ENCODE results near the gene MAP3K10.
"Not testable (repeated sequence)": the region's sequence is repeated elsewhere in the genome, so short reads cannot be mapped to it uniquely, and the experiment has no call there.

MAP3K10 gene

GRCh38 chr19:40216013-40216776, 25.0 kb downstream of the MAP3K10 start:
- in situ Hi-C loops (cut with MboI; ENCODE audit: low sequenced_read_pairs) = no loop called here

DNA sequence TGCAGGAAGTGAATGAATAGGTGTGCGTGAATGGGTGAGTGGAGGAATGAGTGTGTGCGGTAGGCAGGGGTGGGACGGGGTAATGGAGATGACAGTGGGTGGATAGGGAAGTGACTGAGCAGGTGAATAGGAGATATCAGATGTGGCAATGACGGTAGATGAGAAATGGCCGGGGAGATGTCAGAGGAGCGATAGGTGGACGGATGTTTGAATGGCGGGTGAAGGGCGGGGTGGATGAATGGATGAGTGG, 25.5 kb downstream of the MAP3K10 start:
- in situ Hi-C loops (cut with MboI; ENCODE audit: low sequenced_read_pairs) = no loop called here

- in situ Hi-C loops (cut with MboI; ENCODE audit: low sequenced_read_pairs) = no loop called here
Observed at GRCh38 chr19:40217027-40217810, 26.0 kb downstream of the MAP3K10 start.

GRCh38 chr19:40217934-40218890, 27.0 kb downstream of the MAP3K10 start, which contains the start of gene TTC9B:
Gene TTC9B (minus strand): TSS chr19:40218384. CDS start chr19:40218381, 3 bp downstream.
- in situ Hi-C loops (cut with MboI; ENCODE audit: low sequenced_read_pairs) = no loop called here

- in situ Hi-C loops (cut with MboI; ENCODE audit: low sequenced_read_pairs) = not testable (repeated sequence)
Observed at GRCh38 chr19:40219029-40219428, 27.8 kb downstream of the MAP3K10 start.

DNA sequence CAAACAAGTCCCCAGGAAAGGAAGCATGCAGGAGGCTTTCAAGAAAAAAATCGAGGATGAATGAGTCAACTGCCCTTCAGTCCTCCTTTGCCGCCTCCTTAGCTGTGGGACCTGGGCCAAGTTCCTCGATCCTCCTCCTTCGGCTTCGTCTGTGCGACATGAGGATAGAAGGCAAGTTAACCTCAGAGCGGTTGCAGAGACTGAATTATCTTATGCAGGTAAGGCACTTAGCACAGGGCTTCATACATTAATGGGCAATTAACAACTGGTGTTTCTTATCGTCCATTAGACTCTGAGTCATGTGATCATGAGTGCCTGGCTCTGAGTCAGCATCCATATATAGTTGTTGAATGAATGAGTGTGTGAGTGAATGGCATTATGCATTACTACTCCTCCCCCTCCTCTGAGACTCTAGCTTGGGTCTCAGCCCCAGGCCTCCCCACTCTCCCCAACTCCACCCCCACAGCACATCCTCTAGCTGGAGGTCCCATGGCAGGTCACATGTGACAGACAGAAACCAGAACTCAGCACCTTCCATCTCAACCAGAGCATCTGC, 28.6 kb downstream of the MAP3K10 start:
- in situ Hi-C loops (cut with MboI; ENCODE audit: low sequenced_read_pairs) = no loop called here

DNA sequence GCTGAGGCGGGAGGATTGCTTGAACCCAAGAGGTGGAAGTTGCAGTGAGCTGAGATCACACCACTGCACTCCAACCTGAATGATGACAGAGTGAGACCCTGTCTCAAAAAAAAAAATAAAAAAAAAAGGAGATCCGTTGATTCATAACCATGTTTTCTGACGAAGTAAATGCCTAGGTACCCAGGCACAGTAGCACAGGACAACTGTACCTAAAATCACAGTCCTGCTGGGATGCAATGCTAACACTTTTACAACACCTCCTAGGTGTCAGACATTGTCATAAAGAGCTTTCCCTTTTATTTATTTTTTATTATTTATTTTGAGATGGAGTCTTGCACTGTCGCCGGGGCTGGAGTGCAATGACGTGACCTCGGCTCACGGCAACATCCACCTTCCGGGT, 29.4 kb downstream of the MAP3K10 start:
- in situ Hi-C loops (cut with MboI; ENCODE audit: low sequenced_read_pairs) = no loop called here

DNA sequence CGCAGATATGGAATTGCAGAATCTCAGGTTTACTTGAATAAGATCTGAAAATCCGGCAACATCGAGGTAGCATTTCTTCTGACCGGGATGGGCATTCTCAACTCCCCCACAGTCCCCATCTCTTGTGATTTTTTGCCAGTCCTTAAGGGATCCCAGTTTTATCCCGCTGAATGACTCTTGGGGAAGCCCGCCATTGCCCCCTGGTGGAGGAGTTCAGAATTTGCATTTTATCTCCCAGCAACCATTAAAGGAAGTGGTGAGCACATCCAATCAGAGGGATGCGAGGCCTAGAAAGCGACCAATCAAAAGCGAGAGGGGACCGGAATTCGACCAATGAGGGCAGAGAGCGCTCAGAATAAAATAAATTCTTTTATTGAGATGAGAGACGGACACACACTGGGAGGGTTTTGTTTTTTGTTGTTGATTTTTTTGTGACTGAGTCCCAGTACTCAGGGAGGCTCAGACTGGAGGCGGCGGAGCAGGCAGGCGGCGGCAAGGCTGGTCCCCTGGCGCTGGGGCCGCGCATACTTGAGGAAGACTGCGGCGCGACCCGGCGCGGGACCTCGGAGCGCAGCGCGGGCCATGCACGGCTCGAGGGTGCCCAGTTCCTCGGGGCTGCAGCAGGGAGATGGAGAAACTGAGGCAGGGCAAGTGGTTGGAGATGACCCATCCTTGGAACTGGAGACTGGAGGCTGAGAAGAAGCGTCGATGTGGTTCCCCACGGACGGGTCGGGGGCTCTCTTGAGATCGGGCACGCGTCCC, 30.8 kb downstream of the MAP3K10 start:
- in situ Hi-C loops (cut with MboI; ENCODE audit: low sequenced_read_pairs) = no loop called here

DNA sequence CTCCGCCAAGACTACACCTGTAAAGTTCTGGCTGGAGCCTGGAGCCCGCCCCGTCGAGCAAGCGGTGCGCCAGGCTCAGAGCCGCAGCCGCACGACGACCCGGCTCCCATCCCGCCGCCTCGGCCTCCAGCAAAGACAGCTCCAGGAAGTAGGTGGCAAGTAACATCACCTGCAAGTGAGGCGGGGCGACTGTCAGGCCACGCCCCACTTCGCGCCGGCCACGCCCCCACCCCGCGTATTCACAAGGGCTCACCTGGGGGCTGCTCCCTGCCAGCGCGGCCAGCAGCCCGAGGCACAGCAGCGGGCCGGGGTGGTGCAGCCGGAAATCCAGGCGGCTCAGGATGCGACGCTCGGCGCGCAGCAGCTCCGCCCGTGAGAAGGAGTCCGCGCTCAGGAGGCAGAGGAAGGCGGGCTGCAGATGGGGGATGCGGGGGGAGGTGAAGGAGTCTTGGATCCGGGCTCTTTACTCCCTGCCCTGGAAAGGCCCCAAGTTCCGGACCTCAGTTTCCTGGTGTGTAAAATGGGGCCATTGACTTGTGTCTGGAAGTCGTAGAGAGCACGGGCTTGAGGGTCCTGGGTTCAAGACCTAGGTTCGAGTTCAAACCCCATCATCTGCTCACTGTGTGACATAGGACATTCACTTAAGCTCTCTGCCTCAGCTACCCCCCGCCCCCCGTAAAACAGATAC, 32.1 kb downstream of the MAP3K10 start:
- in situ Hi-C loops (cut with MboI; ENCODE audit: low sequenced_read_pairs) = no loop called here

DNA sequence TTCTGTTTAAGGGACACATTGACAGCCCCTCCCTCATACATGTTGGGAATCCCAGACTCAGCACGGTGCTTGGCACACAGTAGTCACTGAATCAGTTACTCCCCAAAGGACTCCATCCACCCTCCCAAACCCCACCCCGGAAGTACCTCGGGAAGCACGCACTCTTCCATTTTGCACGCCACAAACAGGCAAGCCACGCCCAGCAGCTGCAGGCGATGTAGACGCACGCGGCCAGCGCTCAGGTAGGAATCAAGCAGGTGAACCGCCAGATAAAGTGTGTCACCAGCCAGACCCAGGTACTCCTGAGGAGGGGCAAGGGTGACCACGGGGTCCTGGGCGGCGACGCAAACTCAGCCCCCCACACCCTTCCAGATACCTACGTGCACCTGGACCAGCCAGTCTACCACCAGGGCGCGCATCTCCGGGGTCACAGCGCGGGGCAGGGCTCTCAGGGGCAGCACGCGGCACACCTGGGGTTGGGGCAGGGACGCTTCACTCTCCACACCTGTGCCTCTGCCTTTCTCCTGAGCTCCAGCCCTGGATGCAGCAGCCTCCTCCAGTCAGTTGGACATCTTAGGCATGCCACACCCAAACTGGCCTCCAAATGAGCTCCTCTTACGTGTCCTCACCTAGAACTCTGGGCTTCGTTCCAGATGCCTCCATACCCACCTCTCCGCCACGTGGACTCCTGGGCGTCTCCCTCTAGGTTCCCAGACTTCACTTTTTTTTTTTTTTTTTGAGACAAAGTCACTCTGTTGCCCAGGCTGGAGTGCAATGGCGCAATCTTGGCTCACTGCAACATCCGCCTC, 33.3 kb downstream of the MAP3K10 start:
- in situ Hi-C loops (cut with MboI; ENCODE audit: low sequenced_read_pairs) = no loop called here

DNA sequence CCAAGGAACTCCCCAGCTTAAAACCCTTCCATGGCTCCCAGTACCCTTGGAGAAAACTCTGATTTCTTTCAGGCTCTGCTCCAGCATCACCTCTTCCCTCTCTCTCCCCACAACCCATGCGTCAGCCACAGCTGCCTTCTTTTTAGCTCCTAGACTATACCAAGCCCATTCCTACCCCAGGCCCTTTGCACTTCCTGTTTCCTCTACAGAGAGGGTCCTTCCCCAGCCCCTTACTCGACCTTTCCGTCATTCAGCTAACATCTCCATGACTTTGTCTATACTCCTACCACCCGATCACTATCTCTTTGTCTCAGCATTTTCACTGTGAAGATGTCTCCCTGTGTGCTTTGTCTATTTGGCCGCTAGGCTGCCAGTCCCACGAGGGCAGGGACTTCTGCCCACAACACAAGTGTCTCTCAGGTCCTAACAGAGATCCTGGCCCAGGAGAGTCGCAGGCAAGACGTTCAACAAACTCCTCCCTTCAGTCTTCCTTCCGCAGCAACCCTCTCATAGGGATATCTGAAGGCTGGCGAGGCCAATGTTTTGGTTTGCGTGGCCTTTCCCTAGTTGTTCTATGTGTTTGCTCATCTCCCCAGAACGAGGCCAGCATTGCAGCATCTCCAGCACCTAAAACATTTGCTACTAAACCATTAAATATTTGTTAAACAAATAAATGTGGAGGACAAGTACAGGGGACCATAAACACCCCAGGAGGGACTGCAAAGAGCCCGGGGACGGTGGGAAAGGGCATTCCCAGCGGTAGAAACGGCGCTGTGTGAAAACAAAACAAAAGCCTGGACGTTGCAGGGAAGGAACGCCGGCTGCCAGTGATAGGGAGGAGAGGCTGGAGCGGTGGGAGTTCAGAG, 34.4 kb downstream of the MAP3K10 start:
- in situ Hi-C loops (cut with MboI; ENCODE audit: low sequenced_read_pairs) = no loop called here

GRCh38 chr19:40228346-40228745, 37.1 kb downstream of the MAP3K10 start:
- in situ Hi-C loops (cut with MboI; ENCODE audit: low sequenced_read_pairs) = no loop called here

- in situ Hi-C loops (cut with MboI; ENCODE audit: low sequenced_read_pairs) = no loop called here
Observed at GRCh38 chr19:40228863-40229262, 37.6 kb downstream of the MAP3K10 start.

DNA sequence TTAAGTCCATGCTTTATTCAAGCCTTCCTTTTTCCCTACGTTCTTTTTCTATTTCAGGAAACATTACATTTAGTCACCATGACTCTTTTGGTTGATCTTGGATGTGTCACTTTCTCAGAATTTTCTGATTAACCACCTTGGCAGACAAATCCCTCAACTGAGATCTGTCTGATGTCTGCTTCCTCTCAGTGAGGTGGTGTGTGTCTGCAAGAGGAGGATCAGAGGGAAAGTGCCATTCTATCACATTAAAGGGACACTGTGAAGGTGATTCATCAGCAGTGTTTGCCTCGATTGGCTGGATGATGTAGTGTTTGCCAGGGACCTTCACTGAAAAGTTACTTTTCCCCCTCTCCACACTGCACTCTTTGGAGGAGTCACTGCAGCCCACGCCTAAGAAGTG, 38.3 kb downstream of the MAP3K10 start:
- in situ Hi-C loops (cut with MboI; ENCODE audit: low sequenced_read_pairs) = no loop called here

DNA sequence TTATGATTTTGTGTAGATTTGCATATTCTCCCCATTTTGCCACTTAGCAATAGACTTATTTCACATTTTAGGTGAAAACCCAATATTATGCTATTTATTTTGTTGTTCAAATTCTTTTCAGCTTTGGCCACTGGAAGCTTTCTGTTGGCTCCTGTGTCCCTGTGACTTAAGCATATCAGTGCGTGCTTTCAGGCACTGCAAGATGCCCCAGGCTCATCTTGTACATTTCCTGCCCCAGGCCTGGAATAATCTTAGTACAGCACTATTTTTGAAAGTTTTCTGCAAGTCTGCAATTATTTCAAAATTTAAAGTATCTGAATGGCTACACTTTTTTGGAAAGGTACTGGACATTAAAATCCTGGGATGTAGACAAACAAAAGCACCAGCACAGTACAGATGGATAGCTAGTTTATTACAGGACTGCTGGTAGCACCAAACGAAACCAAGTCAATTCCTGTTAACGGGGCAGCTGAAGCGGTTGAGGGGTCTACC, 38.7 kb downstream of the MAP3K10 start:
- in situ Hi-C loops (cut with MboI; ENCODE audit: low sequenced_read_pairs) = no loop called here

- in situ Hi-C loops (cut with MboI; ENCODE audit: low sequenced_read_pairs) = no loop called here
Observed at GRCh38 chr19:40231057-40231456, 39.8 kb downstream of the MAP3K10 start.

- in situ Hi-C loops (cut with MboI; ENCODE audit: low sequenced_read_pairs) = no loop called here
Observed at GRCh38 chr19:40231544-40232424, 40.6 kb downstream of the MAP3K10 start.

All from HL-60/S4 treated with retinoic acid at 250 ng/mL for 4 days and 3 days (cell line).